NCI-H446 (cell line): ENCODE measurements around the gene KRT36.

ENCODE experiments used
- DNase-seq, 2 experiments: peaks; one replicate each; lab custom pipeline; 2025; lab: John Stamatoyannopoulos, UW

The KRT36 gene

DNA sequence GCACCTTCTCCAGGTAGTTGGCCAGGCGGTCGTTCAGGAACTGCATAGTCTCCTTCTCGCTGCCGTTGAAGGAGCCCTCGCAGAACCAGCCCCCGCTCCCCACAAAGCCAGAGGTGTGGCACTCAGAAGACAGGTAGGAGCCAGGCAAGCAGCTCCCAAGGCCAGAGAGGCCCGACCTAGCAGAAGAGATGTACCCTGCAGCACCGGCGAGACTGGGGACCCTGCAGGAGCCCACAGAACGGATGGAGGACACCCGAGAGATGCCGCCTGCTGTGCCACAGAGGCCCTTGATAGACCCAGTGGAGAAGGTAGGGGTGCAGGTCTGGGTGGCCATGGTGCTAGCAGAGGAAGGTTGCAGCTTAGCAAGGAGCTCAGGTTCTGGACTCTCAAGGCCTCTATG lies at the start of gene KRT36:
Gene KRT36, minus strand, starts transcription at position 380 of the 400 bp plus-strand sequence. Its CDS starts 46 bp downstream, at position 334.
- no peak for DNase-seq

DNA sequence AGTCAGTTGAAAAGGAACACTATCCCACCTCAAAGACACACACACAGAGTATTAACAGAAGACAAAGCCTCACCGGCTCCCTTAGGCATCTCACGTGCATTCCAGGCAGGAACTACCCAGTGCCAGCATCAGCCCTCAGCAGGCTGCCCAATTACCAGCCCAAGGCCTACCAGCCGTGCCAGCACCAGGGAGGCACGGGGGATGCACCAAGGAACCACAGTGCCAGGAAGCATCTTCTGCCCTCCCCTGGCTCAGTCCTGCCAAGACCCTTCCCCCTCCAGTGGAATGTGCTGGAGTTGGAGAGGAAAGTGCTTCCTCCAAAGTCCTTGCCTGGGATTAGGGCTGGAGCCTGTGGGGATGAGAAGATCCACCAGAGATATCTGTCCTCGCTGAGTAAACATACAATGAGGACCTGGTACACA lies 49.4 kb upstream of the KRT36 start:
- DNase-seq, result no peak

DNA sequence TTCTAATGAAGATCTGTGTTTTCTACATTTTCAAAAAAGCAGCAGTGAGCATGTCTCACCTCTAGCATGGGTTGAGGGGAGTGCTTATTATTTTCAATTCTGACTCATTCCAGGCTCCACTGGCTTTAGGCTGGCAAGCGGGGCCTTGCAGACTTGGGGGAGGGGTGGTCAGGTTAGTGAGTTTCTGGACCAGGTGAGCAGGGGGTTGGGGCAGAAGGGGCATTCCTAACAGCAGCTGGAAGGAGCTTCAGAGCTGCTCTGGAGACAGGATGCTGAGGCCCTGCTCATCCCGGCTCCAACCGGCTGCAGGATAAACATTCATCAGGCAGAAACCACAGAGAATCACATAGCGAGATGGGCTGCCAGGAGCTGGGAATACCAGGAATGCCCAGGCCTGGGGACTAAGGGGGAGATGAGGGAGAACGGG lies 48.9 kb upstream of the KRT36 start:
- DNase-seq, result no peak

DNA sequence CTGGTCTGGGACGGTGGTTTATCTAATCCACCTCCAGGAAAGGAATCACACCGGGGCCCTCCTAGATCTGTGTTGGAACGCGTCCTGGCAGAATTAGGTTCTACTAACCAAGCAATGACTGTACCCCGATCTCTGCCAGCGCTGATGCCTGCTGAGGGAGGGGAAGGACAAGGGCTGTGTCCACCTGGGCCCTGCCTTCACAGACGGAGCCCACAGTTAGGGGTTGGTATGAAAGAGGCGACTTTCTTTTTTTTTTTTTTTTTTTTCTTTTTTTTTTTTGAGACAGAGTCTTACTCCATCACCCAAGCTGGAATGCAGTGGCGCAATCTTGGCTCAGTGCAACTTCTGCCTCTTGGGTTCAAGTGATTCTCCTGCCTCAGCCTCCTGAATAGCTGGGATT lies 48.3 kb upstream of the KRT36 start:
- DNase-seq, result no peak

DNA sequence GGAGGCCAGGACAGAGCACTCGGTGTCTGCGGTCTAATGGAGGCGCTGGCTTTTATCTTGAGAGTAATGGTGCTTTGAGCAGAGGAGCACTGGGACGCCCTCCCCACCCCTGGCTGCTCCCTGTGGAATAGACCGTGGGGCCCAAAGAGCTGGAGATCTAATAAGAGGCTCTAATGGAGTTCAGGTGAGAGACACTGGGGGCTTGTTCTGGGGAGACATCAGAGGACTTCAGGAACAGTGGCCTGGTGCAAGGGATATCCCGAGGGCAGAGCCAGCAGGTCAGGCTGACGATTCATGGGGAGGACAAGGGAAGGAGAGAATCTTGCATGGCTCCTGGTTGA lies 47.9 kb upstream of the KRT36 start:
- DNase-seq, result no peak

DNA sequence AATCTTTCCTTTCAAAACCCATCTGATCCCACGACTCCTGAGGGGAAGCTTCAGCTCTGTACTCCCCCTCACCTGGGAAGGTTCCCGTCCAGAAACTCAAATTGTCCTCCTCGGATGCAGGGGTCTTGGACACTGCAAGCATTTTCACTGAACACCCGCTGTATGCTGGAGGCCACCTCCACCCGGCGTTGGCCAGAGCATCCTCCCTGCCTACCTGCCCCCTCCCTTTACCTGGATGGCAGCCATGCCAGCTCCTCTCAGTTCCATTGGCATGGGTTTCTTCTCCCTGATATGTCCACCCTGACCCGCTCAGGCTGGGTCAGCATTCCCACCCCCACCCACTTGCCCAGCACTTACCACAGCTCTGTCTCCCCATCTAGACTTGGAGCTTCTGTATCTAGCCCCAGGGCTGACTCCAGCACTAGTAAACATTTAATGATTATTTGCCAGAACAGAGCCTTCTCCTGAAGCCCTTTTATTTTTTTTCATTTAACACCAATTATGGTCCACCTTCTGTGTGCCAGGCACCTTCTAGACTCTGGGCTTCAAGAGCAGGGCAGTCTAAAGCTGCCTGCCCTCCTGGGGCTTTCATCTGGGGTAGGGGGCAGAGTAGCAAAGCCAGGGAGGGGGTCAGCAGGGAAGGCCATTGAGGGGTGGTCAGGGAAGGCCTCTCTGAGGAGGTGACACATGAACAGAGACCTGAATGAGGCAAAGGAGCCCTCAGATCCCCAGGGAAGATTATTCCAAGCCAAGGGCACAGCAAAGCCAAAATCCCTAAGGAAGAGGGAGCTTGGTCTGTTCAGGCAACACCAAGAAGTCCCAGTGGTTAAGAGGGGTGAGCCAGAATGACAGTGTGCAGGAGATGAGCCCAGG lies 47.3 kb upstream of the KRT36 start:
- DNase-seq, result no peak

DNA sequence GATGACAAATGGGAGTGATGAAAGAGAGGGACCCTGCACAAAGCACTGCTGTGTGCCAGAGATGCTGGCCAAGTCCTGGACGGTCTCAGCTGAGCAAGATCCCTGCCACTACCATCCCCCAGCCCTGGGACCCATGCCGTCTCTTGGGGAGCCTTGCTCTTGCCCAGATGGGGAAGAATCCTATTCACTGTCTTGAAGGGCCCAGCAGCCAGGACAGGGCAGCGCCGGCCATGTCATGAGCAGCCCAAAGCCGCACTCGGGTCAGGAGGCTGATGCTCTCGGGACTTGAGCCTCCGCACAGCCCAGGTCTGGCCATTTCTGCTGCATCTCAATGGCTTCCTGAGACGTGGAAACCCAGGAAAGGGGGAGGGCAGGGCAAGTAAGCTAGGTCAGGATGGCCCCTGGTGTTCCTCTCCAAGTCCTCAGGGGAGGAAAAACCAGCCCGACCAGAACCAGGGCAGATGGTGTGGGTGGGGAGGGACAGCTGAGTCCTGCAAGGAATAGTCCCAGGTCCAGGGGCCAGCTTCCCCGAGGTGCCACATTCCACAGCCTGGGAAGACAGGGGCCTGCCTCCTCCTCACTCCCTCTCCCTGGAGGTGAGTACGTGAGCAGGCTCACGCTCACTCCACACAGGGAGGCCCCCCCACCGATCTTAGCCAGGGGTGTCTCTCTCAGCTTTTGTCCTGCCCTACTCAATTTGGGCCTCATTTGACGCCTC lies 46.2 kb upstream of the KRT36 start:
- DNase-seq, result no peak

DNA sequence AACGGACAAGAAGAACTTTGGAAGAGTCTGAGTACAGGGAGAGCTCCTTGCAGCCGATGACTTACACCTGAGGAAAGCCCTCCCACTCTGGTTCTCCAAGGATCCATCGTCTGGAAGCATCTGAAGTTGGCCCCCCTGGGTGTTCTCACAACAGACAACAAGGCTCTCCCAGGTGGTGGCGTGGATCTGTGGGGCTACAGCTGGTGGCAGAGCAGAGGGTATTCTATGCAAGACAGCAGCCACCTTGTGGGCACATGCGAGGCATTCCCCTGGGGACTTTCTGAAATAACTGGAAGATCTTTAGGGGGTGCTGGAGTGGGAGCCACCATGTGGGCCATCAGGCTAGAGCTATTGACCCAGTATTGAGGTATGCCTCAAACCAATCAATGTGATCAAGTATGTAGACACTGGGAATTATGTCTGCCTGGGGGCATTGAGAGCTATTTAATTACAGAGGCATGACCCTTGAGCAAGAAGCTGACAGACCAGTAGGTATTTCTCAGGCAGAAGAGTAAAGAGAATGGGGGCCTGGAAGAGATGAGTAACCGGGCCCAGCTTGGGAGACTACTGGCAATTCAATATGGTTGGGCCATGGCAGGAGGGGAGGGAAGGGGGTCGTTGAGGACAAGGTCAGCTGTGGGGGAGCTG lies 45.3 kb upstream of the KRT36 start:
- no peak for DNase-seq

DNA sequence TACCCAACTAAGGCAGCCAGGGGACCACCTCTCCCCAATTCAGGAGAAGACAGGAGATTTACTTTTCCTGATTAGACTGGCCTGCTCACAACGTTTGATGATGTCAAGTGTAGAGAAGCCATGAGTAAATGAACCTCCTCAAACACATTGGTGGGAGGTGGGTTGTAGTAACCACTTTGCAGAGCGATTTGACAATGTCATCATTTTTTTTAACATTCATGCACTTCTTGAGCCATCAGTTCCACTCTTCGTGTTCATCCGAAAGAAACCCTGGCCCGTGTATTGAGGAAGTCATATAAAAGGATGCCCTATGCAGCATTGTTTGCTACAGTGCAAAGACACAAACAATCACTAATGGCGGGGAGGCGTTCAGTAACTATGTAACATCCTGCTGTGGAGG lies 43.9 kb upstream of the KRT36 start:
- no peak for DNase-seq

DNA sequence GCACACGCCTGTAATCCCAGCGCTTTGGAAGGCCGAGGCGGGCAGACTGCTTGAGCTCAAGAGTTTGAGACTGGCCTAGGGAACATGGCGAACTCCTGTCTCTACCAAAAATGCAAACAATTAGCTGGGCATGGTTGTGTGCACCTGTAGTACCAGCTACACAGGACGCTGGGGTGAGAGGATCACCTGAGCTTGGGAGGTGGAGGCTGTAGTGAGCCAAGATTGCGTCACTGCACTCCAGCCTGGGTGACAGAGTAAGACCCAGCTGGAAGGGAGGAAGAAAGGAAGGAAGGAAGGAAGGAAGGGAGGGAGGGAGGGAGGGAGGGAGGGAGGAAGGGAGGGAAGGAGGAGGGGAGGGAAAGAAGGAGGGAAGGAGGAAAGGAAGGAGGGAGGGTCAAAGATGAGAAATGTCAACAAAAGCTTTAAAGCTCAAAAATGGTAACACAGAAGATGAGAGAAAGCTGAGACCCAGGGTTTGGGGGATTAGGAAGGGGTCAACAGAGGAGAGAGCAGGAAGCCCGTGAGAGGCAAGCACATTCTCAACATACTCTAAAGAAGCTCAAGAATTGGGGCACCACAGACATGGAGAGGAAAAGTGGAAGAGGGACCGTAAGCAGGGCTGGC lies 43.3 kb upstream of the KRT36 start:
- no peak for DNase-seq

DNA sequence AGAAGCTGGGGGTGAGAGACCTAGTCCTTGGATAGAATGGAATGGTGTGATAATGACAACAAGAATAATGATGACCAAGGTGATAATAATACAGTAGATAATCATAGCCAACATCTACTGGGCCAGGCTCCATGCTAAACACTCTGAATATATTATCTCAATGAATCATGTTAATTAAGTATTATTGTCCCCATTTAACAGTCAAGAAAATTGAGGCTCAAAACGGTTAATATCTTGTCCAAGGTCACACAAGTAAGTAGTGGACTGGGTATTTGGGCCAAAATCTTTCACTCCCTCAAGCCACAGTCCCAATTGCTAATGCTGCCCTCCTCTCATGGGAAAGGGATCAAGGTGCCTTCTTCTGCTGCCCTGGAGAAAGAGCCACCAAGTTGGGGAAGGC lies 42.3 kb upstream of the KRT36 start:
- no peak for DNase-seq

DNA sequence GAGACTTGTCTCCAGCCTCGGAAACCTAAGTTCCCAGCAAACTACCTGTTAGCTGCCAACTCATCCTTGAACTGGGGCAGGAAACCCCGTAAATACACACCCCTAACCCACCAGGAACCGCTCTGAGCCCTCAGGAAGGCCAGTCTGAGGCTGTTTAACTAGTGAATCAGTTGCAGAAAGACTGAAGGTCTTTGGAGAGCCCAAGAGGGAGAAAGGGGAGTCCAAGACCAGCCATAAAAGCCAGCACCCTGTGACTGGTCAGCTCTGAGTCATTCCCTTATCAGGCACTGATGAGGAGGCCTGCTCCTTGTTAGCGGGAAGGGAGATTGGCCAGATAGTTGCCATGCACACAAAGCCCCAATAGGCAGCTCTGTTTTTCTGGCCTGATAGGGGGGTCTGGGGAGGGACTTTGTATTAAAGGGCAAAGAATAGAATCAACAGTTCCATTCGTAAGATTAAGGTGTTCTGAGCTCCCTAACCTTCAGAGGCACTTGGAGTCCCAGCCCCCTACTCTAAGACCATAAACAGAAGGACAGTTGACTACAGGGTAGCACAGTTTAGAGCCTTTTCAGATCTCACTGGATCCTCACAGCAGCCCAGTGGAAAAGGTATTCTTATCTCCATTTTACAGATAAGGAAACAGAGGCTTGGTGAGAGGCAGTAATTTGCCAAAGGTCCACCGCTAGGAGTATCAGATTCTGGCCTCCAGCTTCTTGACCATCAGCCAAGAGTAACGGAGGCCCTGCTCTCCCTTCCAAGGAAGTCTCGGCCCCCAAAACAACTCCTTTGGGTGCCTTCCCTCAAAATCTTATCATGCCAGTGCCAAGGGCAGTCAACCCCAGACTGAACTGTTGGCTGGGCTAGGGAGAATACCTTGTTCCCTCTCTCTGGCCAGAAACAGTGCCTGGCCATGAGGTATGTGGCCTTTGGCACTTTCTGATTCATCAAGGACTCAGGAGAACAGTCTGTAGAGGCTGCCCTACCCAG lies 40.6 kb upstream of the KRT36 start:
- no peak for DNase-seq

DNA sequence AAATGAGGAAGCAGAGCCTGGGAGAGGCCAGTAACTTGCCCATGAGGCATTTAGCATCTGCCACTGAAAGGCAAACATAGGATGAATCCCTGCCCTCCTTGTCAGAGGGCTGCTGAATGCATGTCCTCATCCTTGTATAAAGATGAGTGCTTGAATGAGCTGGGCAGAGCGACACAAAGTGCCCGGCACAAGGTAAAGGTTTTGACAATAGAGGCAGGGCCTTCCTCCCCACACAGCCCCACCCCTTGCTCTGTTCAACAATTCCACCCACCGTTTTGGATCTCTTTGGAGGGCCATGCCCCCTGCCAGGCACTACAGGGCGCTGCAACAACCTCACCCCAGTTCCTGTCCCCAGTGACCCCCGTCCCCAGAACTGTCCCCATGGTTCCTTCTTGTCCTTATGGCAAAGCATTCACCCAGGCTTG lies 39.8 kb upstream of the KRT36 start:
- DNase-seq, result no peak

DNA sequence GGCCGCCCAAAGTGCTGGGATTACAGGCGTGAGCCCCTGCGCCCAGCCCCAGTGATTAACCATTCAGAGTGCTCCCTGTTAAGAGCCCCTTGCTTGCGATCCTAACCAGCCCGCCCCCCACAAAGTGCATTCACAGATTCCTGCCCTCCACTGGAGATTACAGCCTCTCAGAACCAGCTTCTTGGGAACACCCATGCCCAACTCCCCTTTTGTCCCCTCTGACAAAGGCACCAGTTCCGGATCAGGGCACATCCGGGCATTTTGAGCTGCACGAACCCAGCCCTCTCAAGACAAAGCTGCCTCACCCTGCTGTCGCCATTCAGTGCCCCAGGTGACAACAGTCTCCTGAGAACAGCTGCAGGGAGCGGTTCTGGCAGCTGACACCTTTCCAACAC lies 39.2 kb upstream of the KRT36 start:
- DNase-seq, result no peak

DNA sequence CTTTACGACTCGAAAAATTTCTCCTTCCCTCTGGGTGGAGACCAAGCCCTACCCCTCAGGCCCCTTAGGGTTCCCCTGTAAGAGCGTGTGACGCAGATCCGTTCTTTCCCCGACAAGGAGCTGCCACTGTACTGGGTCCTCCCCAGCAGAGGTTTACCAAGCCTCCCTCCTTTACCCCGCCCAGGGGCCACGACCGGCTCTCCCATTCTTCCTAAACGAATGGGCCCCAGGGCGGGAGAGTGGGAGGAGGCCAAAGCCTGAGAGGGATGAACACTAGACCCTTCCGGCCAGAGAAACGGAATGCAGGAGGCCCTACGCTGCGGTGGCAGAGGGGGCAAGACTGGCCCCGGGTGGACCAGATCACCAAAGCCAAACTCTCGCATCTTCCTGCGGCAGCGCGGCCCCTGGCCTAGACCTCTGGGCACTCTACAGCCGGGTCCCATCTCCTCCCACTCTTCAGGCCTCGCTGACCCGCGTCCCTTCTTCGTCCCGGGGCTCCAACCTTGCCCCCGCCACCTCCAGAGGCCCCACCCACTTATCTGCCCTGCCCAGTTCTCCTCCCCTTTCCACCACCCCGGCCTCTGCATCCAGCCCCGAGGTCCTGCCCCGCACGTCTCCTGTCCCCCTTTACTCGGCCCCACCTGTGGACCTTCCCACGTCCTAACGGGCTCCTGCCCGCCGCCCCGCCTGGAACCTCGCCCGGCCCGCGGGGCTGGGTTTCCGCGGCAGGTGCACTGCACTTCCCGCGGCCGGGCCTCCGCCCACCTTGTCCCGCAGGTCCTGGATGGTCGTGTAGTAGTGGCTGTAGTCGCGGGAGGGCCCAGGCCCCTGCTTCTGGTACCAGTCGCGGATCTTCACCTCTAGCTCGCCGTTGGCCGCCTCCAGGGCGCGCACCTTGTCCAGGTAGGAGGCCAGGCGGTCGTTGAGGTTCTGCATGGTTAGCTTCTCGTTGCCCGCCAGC lies 37.6 kb upstream of the KRT36 start:
- DNase-seq, result no peak

DNA sequence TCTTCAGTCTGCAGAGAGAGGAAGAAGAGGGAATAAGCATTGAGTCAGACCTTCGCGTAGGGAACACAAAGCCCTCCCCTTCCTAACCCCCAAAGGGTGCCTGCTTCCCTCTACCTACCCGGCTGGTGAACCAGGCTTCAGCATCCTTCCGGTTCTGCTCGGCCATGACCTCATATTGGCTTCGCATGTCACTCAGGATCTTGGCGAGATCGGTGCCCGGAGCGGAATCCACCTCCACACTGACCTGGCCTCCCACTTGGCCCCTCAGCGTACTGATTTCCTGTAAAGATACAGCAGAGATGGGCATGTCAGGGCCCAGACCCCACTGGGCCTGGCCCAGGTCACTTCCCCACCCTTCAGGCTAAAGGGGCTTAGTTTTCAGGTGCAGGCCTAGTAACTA lies 34.6 kb upstream of the KRT36 start:
- no peak for DNase-seq

DNA sequence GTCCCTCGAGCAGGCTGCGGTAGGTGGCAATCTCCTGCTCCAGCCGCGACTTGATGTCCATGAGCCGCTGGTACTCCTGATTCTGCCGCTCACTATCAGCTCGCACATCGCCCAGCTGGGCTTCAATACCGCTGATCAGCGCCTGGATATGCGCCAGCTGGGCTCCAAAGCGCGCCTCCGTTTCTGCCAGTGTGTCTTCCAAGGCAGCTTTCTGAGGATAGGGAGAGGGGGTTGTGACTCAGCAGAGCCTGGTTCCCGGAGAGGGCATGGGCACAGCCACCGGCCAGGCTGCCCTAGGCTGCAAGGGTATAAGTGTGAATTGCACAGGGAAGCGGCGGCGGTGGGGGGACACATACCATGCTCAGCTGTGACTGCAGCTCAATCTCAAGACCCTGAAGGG lies 34.1 kb upstream of the KRT36 start:
- DNase-seq, result peak in 1 of 2 experiments; percentile 11

DNA sequence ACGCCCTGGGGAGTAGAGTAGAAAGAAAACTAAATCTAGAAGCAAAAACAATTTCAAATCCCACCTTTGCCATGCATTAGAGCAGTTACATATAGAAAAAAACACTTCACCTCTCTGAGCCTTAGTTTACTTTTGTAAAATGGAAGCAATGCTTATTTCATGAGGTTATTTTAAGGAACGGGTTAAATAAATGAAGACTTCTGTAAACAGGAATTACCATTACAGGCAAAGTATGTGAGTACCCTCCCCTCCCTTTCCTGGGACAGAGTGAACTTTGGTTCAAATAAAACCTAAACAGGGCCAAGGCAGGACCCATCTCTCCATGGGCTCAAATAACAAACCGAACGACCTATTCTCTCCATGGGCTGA lies 33.5 kb upstream of the KRT36 start:
- no peak for DNase-seq

DNA sequence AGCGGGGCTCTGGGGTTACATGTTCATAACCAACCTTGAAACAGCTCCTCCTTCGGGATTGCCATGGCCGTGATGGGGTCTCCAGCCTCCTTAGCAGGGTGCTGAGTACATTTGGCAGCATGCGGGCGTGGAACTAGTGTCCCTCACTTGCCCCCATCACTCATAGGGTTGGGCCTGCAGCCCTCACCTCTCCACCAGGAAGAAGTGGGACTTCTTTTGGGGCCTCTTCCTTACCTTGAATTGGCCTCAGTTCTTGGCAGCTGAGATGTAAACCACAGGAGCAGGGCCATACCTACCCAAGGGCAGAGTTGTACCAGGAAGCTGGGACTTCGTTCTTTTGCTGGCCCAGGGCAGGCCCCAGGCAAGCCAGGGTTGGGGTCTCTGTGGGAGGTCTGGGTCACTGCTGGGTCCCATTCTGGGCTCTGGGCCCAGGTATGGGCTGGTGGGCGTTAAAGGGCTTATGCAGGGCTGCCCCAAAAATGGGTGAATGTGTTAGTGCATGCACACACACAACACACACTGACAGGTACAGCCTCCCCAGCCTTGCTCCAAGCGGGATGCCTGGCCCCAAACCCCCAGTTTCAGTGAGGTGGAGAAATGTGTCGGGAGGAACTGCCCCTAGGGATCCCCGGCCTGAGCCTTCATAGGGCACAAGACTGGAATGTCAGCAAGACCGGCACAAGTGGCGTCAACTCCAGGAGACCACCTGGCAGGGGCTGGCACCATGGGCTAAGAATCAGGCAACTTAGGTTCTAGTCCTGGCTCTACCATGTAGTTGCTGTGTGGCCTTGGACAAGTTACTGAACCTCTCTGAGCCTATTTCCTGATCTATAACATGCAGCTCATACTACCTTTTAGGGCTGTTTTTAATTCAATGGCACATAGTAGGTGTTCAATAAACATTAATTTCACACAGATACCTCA lies 32.9 kb upstream of the KRT36 start:
- no peak for DNase-seq
